H1 (cell line): ENCODE data around the gene NOC2L.

Experiments
- CEBPB ChIP-seq: IDR thresholded peaks from 2 replicates; pipeline ENCODE4 v1.6.1; 2012; ENCODE audit warnings: low read depth, low read length
- CTCF ChIP-seq, 3 experiments: IDR thresholded peaks; 1 replicate in 2 of 3; 2 replicates in 1 of 3; pipeline versions ENCODE4 v1.5.1 to v1.6.1; 2011; ENCODE audit warnings: low read length in 3 of 3, mild to moderate bottlenecking in 3 of 3, inconsistent platforms in 2 of 3, low read depth in 1 of 3, moderate library complexity in 1 of 3; ENCODE audit not compliant: insufficient read depth in 1 of 3; ENCODE audit errors: control extremely low read depth in 1 of 3
- EZH2 ChIP-seq: fragments of 200-600 bp; sonication (generic); IDR thresholded peaks from 2 replicates; pipeline ENCODE4 v1.7.1; 2012; ENCODE audit warnings: low read depth, mild to moderate bottlenecking, moderate library complexity, low read length, inconsistent platforms; ENCODE audit not compliant: severe bottlenecking
- FOSL1 ChIP-seq: IDR thresholded peaks from 2 replicates; pipeline ENCODE4 v1.6.1; 2011; ENCODE audit warnings: mild to moderate bottlenecking, low read depth, low read length, moderate library complexity; ENCODE audit not compliant: insufficient read depth
- JUND ChIP-seq: IDR thresholded peaks from 2 replicates; pipeline ENCODE4 v1.6.1; 2011; ENCODE audit warnings: mild to moderate bottlenecking, improper control_type of control experiment, low read length
- MAX ChIP-seq: IDR thresholded peaks from 2 replicates; pipeline ENCODE4 v1.6.1; 2012; ENCODE audit warnings: inconsistent platforms
- POLR2A ChIP-seq, 2 experiments: IDR thresholded peaks; 1 replicate in 1 of 2; 2 replicates in 1 of 2; pipeline ENCODE4 v1.6.1; 2011; ENCODE audit warnings: low read depth in 2 of 2, low read length in 2 of 2, mild to moderate bottlenecking in 2 of 2; ENCODE audit errors: control extremely low read depth in 1 of 2
- TF ChIP-seq, protein P1 (sequence below): IDR thresholded peaks from 2 replicates; pipeline ENCODE4 v1.6.1; 2011; ENCODE audit warnings: low read length, improper control_type of control experiment

DNA sequence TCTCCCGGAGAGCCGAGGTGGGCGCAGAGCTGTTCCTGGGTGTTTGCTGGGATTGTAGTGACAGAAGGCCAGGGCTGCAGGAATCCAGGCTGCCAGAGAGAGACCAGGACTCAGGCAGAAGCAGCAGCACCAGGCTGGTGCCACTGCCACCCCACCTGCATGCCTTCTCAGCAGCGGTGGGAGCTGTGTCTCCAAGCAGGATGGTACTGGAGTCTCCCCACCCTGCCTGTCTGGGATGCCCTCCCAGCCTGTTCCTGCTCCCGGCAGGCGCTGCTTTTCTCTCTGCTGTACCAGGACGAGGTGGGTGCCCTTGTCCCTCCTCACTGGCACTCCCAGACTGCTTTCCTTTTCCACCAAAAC lies 45.3 kb upstream of the NOC2L start:
- TF ChIP-seq CTCF (IDR thresholded peaks at IDR 0.05; ENCODE audit: control extremely low read depth in 1 of 3, insufficient read depth in 1 of 3, low read depth in 1 of 3, low read length in 3 of 3) (no peak), POLR2A (IDR thresholded peaks at IDR 0.05; ENCODE audit: control extremely low read depth in 1 of 2, low read depth in 2 of 2, low read length in 2 of 2) (no peak), EZH2 (no peak), FOSL1 (no peak), MAX (no peak), JUND (no peak), CEBPB (no peak)
- TF ChIP-seq, protein P1, sequence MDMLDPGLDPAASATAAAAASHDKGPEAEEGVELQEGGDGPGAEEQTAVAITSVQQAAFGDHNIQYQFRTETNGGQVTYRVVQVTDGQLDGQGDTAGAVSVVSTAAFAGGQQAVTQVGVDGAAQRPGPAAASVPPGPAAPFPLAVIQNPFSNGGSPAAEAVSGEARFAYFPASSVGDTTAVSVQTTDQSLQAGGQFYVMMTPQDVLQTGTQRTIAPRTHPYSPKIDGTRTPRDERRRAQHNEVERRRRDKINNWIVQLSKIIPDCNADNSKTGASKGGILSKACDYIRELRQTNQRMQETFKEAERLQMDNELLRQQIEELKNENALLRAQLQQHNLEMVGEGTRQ = no peak
